CD4-positive, alpha-beta T cell treated with Interleukin-17A for 1 hour (primary cell): ENCODE data around the gene SLC6A11.

Experiments used
- DNase-seq: peaks from one replicate; pipeline ENCODE4 v3.0.0-alpha.2; 2020

SLC6A11 gene

GRCh38 chr3:10890665-10891064 lies 74.6 kb downstream of the SLC6A11 start:
- no peak for DNase-seq

GRCh38 chr3:10892622-10893021 lies 76.6 kb downstream of the SLC6A11 start:
- no peak for DNase-seq

GRCh38 chr3:10901296-10901945 lies 85.4 kb downstream of the SLC6A11 start:
- DNase-seq: no peak

GRCh38 chr3:10907262-10907661 lies 91.2 kb downstream of the SLC6A11 start:
- DNase-seq: no peak

GRCh38 chr3:10910367-10910766 lies 94.3 kb downstream of the SLC6A11 start:
- DNase-seq: no peak

- no peak for DNase-seq
Observed at GRCh38 chr3:10911350-10912002, 95.4 kb downstream of the SLC6A11 start.

GRCh38 chr3:10912786-10913185 lies 96.8 kb downstream of the SLC6A11 start:
- DNase-seq: no peak

- DNase-seq: no peak
Observed at GRCh38 chr3:10915376-10915775, 99.3 kb downstream of the SLC6A11 start.

- no peak for DNase-seq
Observed at GRCh38 chr3:10917176-10917575, 101.1 kb downstream of the SLC6A11 start.

GRCh38 chr3:10918011-10918410 lies 102.0 kb downstream of the SLC6A11 start:
- no peak for DNase-seq

GRCh38 chr3:10919636-10920035 lies 103.6 kb downstream of the SLC6A11 start:
- DNase-seq: no peak

- DNase-seq: no peak
Observed at GRCh38 chr3:10925436-10926255, 109.6 kb downstream of the SLC6A11 start.

GRCh38 chr3:10926256-10926810 lies 110.3 kb downstream of the SLC6A11 start:
- no peak for DNase-seq

- no peak for DNase-seq
Observed at GRCh38 chr3:10926811-10927521, 110.9 kb downstream of the SLC6A11 start.

GRCh38 chr3:10927551-10927950 lies 111.5 kb downstream of the SLC6A11 start:
- no peak for DNase-seq

GRCh38 chr3:10928407-10928960 lies 112.5 kb downstream of the SLC6A11 start:
- DNase-seq: no peak

GRCh38 chr3:10928961-10929471 lies 113.0 kb downstream of the SLC6A11 start:
- DNase-seq: no peak

GRCh38 chr3:10929978-10930665 lies 114.1 kb downstream of the SLC6A11 start:
- DNase-seq: no peak

GRCh38 chr3:10930666-10931040 lies 114.6 kb downstream of the SLC6A11 start:
- no peak for DNase-seq

- no peak for DNase-seq
Observed at GRCh38 chr3:10932596-10932995, 116.6 kb downstream of the SLC6A11 start.

GRCh38 chr3:10933021-10933420 lies 117.0 kb downstream of the SLC6A11 start:
- no peak for DNase-seq

GRCh38 chr3:10933470-10933804 lies 117.4 kb downstream of the SLC6A11 start:
- no peak for DNase-seq
